Gastroesophageal sphincter (tissue), 3 donors: ENCODE data around the gene ODAD4.

ENCODE experiments used
- CTCF ChIP-seq, 4 experiments: fragments of 200-600 bp in 2 of 4; fragments of 450-650 bp in 2 of 4; sonication (generic) in 1 of 4; IDR thresholded peaks; one replicate each; pipeline ENCODE4 v1.5.1; 2017 to 2019; ENCODE audit warnings: antibody characterized with exemption in 4 of 4, mild to moderate bottlenecking in 2 of 4, moderate library complexity in 2 of 4
- POLR2A ChIP-seq, 2 donors: fragments of 450-650 bp; IDR thresholded peaks; one replicate each; pipeline ENCODE4 v1.6.1; 2017; ENCODE audit warnings: antibody characterized with exemption in 2 of 2, mild to moderate bottlenecking in 2 of 2, moderate library complexity in 1 of 2

DNA sequence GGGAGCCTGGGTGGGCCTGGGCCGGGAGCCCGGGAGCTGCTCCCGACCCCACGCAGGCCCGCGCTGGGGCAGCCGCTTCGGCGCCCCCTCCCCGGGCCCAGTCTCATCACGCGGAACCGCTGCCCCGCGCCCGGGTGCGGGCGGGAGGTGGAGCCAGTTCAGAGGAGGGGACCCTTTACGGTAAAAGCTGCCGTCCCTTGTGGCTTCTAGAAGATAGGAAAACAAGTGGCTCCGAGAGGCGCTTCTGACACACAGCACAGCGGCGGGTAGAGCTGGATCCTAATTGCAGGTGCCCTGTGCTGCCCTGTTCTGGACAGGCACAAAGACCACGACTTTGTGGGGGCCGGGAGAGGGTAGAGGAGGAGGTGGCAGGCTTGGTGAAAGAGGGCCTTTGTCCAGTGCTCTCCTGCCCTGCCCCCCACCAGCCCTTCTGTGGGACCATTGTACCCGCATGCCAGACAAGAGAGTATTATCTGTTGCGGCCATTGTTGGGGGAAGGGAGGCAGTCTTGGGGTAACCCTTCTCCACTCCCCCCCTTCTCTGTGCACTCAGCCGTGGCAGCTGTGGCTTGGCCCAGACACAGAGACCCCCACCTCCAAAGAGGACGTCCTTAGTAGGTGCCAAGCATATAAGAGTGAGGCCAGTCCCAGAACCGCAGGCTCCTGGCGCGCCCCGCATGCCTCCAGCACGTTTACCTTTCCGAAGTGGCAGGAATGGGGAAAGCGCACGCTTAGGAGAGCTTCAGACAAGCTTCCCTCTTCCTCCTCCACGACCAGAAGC, 36.9 kb downstream of the ODAD4 start:
- TF ChIP-seq POLR2A (IDR thresholded peaks at IDR 0.05), result no peak
- TF ChIP-seq CTCF (IDR thresholded peaks at IDR 0.05), result no peak
